ENCODE measurements around the gene CERS3. TPM values are rescaled to one million over a fixed set of nuclear protein-coding genes. Genes with fewer than 3 reads are reported as not detected.

The CERS3 gene
- total and polyA plus RNA-seq, 2 of the 4 experiments (the other 2 are of a cell fraction), result not detected

- ChIA-PET POLR2A (ENCODE audit: unreplicated experiment) (no interaction called here), CTCF (no interaction called here)
- Histone ChIP-seq H4K5ac (ENCODE audit: low read depth, low read length) (no peak overlapping the region), H4K8ac (ENCODE audit: low read depth in 2 of 2, low read length in 2 of 2) (no peak overlapping the region), H2BK5ac (ENCODE audit: low read depth, low read length, poor library complexity, severe bottlenecking) (no peak overlapping the region), H3K27me3 (ENCODE audit: control insufficient read depth, insufficient read depth, low read length) (no peaks in the 10 kb centered on the region), H3K14ac (replicated peaks; ENCODE audit: low read depth, low read length) (no peak overlapping the region), H4K20me1 (ENCODE audit: insufficient read depth, low read length) (no peaks in the 10 kb centered on the region), H2AK5ac (ENCODE audit: low read depth, low read length) (no peak overlapping the region), H2BK20ac (ENCODE audit: low read depth, low read length) (no peak overlapping the region), H3K79me1 (ENCODE audit: low read depth in 1 of 2, low read length in 2 of 2) (no peaks in the 10 kb centered on the region), H3K4me2 (ENCODE audit: low read depth, low read length) (no peak overlapping the region), H2AK9ac (replicated peaks; ENCODE audit: low read depth, low read length, poor library complexity) (no peak overlapping the region), H3K4ac (ENCODE audit: low read depth, low read length) (no peak overlapping the region), H3K4me1 (ENCODE audit: control insufficient read depth, insufficient read depth, low read length) (no peaks in the 10 kb centered on the region), H2BK15ac (ENCODE audit: low read depth, low read length) (no peak overlapping the region), H3K36me3 (ENCODE audit: control insufficient read depth, insufficient read depth, low read length) (no peaks in the 10 kb centered on the region), H3K9me3 (ENCODE audit: control insufficient read depth, insufficient read depth, low read length) (no peaks in the 10 kb centered on the region), H2BK120ac (ENCODE audit: low read depth, low read length) (no peak overlapping the region), H3K9me1 (ENCODE audit: insufficient read depth, low read length) (no peaks in the 10 kb centered on the region), H3K56ac (ENCODE audit: extremely low read depth, insufficient read depth, low read length) (no peak overlapping the region), H3K4me3 (ENCODE audit: insufficient read depth, low read depth, low read length) (no peak overlapping the region), H4K91ac (ENCODE audit: insufficient read depth, low read depth, low read length) (no peak overlapping the region), H3K9ac (ENCODE audit: low read depth, low read length) (no peak overlapping the region), H3K23ac (ENCODE audit: low read depth, low read length) (no peak overlapping the region), H3K18ac (ENCODE audit: low read depth, low read length) (no peak overlapping the region), H3K27ac (ENCODE audit: insufficient read depth, low read length) (no peak overlapping the region), H2AFZ (replicated peaks; ENCODE audit: low read length, poor library complexity) (no peak overlapping the region)
- no peak for DNase-seq
- no peak for ATAC-seq (ENCODE audit: low read depth)
- no CpG with 5 or more reads among the region's 3 CpGs for WGBS, 2 experiments (ENCODE audit: extremely low coverage in 2 of 2, insufficient read length in 1 of 2)
- BruUV-seq (replicated peaks), result no TSS peak
- no peak for TF ChIP-seq RAD21 (IDR thresholded peaks at IDR 0.05; ENCODE audit: low read length)
- TF ChIP-seq RCOR1 (IDR thresholded peaks at IDR 0.05; ENCODE audit: insufficient replicate concordance, low read length), result no peak
- no peak for TF ChIP-seq MXI1 (IDR thresholded peaks at IDR 0.05; ENCODE audit: borderline replicate concordance, low read depth, low read length)
- no peak for TF ChIP-seq USF2 (IDR thresholded peaks at IDR 0.05; ENCODE audit: low read depth, low read length)
- no peak for TF ChIP-seq BHLHE40 (IDR thresholded peaks at IDR 0.05; ENCODE audit: low read depth, low read length)
- no peak for TF ChIP-seq CHD1 (IDR thresholded peaks at IDR 0.05; ENCODE audit: low read depth, low read length)
- TF ChIP-seq CEBPB (IDR thresholded peaks at IDR 0.05; ENCODE audit: low read depth, low read length), result no peak
- TF ChIP-seq ELK1 (IDR thresholded peaks at IDR 0.05; ENCODE audit: borderline replicate concordance, low read depth, low read length), result no peak
- no peak for TF ChIP-seq MAZ (IDR thresholded peaks at IDR 0.05; ENCODE audit: borderline replicate concordance, low read depth, low read length)
- dilution Hi-C loops (cut with HindIII; ENCODE audit: low sequenced_read_pairs, unreplicated experiment) (no loop called here), intact Hi-C loops (cut with micrococcal nuclease) (no loop called here), in situ Hi-C loops (cut with MboI; ENCODE audit: low sequenced_read_pairs) (no loop called here)
These were observed 10.9 kb downstream of the CERS3 start for GRCh38 chr15:100517846-100518245.
